CD4-positive, alpha-beta T cell treated with Interleukin-4 for 1 hour (primary cell): Measurements from ENCODE around the gene MRPL34.
A peak's percentile ranks its signal among the peaks of the same experiment; 100 is the strongest.

Source experiments
- DNase-seq, 2 donors: peaks; one replicate each; pipeline ENCODE4 v3.0.0-alpha.2; 2020 to 2022

The MRPL34 gene

DNA sequence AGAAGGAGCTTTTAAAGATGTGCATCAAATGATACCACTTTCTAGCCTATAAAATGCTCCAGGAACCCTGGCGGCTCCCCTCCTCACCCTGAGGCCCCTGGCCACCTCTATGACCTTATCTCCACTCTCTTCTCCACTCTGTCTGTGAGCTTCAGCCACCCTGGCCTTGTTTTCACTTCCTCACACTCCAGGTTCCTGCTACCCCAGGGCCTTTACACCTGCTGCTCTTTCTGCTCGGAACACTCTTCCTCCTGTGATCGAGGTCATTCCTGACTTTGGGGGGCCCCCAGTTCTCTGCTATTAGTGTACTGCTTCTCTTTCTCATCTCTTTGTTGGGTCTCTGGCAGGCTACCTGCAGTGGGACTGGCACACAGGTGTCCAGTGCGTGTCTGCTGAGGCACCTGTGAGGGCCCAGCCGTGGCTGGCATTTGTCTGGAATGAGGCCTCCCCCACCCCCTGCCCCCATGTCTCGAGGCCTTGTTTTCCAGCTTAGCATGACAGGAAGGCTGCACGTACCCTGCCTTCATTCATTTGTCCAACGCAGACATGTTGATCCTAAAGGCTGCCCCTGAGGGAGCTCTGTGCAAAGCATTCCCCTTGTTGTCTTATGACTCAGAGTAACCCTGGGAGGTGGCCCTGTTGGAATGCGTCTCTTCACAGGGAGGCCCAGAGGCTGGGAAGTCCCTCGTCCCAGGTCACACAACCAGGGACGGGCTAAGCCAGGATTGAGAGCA lies 6.0 kb downstream of the MRPL34 start:
- no peak for DNase-seq

DNA sequence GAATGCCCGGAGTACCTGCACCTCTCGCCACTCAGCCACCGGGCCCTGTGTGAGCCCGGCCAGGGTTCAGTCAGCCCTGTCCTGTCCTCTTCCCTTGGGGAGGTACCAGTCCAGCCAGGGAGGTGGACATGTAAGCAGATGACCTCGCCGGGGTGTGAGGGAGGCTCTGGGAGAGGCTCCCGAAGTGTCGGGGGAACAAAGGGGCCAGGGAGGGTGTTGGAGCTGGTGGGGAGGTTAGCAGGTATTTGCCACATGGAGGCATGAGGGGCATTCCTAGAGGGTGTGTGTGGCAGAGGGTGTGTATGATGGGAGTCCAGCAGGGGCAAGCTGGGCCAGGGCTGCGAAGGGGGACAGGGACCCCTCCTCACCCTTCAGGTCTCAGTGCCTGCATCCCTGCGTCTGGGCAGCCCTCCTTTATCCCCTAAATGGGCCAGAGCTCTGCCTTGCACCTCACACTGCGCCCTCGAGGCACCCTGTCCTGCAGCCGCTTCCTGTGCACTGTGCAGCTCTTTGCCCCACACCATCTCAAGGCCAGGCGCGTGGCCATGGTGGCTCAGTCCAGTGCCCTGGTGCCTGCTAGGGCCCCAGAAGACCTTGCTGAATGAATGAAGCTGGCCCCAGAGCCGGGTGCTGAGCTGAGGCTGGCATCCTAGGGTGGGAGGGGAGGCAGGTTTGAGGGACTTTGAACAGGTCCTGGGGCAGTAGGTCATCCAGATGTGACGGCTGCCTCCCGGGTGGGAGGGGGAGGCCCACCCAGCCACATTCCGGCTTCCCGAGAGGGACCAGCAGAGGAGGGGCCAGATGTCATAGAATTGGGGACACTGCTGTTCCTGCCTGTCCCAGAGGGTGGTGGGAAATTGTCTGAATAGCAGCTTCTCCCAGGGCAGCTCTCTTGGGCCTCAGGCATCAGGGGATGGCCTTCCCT lies 6.8 kb downstream of the MRPL34 start:
- no peak for DNase-seq

DNA sequence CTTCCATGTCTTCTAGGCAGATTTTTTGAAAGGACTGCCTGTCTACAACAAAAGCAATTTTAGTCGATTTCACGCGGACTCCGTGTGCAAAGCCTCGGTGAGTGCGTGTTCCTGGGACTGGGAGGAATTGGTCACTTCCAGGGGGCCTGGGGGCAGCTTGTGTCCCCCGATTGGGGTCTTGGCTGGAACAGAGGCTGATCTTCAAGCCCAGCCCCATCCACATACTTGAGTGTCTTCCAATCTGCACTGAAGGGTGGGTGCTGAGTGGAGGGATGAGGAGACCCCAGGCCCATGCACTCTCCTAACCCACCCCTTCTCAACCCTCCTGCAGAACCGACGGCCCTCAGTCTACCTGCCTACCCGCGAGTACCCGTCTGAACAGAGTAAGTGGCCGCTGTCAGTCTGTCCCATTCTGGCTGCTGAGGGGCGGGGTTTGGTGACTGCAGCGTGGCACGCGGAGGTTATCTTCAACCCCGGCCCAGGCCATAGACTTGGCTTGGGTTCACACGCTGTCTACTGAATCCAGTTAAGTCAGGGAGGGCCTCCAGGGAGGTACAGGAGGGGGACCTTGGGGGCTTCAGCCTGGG lies 8.4 kb downstream of the MRPL34 start:
- no peak for DNase-seq

DNA sequence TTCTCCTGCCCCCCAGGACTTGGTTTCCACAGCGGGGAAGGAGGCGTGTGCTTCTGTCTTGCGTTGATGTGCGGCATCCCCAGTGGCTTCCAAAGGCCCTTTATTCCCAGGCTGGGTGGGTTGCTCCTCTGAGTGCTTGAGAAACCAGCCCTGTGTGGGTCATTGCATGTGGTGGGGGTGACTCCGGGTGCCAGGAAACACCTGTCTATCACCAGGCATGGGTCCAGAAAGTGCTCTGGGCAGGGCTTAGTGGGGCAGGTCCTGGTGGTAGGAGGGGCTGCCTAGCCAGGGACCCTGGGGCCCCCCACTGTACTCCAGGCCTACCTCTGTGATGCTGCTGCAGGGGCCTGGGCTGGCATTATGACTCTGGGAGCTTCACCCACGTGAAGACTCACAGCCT lies 13.3 kb downstream of the MRPL34 start:
- DNase-seq: no peak

DNA sequence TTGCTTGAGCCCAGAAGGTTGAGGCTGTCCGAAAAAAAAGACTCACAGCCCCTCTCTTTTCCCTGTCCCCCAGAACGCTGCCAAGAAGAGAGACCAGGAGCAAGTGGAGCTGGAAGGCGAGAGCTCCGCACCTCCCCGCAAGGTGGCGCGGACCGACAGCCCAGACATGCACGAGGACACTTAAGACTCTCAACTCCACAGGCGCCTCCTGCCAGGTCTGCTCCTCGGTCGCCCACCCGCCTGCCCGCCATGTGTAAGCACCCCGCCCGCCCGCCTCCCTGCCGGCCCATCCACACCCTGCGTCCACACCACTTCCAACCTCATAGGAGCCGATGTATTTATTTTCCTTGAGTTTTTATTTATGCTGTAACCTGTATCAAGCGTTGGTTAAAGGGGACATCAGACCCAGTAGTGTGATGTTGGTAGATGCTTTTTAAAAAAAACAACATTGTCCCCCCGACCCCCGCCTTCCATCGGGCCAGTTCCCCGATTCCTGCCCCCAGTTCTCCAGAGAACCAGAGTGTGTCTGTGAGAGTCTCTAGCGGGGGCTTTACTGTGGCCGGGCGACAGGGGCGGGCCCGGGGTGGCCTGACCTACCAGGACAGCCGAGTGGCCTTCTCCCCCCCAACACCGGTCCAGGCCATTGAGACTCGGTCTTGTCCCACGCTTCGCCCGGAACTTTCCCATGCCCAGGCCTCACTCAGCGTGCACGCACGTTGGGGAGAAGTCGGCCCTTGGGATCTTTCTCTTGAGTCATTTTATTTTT lies 14.0 kb downstream of the MRPL34 start:
- DNase-seq: no peak

DNA sequence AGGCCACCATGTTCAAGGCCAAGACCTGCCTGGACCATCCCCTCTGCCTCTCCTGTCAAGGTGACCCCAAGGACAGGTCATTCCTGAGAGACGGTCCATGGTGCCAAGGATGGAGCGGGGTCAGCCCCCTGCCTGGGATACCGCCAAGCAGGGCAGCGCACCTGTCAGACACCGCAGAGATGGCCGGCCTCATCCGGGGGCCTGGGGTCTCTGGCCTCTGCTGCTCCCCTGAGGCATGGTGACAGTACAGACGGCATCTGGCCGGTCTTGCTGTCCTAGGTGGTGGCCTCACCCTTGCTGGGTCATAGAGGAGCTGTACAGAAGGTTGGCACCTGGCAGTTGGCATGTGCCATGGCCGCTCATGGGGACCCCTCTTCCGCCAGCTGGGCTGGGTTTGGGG lies 14.8 kb downstream of the MRPL34 start:
- no peak for DNase-seq

DNA sequence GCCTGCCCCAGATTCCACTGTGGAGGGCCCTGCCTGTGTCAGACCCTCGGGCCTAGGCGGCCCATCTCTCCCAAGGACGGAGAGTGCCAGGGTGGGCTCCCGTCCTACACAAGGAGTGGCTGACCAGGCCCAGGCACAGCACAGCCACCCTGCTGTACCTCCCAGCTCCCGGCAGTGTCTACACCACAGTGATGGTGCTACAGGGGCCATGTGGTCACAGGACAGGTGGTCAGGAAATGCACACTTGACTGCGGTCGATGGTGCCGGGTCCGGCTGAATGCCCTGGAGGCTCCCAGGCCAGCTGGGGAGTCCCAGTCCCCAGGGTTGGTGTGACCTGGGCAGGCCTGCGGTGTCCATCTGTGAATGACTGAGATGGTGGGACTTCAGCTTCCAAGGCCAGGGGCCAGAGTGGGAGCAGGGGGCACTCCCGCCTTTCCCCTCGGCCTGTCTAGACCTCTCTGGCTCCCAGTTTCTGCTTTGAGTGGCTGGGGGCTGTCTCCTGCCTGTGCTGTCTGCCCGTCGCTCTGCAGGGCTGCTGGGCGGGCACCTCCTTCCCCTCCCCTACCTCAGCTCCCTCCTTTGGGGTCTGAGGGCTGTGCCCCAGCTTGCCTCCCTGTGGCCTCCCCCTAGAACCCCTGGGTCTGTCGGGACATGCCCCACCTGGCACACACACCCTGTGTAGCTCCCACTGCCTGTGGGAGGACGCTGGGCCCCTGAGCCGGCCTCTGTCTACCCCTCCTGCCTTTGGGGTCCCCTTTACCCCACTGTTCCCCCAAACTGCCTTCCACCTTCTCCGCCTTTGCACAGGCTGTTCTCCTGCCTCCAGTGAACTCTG lies 16.2 kb downstream of the MRPL34 start:
- no peak for DNase-seq

DNA sequence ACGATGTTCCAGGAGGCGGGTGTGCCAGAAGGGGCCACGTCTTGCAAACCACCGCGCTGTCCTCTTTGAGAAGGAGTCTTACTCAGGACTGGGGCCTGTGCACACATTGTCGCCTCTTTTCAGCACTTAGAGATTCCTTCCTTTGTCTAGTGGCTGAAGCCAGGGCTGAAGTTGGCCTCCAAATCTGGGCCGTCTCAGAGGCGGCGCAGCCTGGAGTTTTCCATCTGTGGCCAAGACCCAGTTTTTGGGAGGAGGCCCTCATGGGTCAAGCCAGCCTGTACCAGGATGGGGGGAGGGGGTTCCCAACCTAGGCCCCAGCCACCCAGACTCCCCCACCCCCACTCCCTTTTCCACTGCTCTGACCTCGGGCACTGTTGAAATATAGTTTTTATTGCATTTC lies 17.2 kb downstream of the MRPL34 start:
- no peak for DNase-seq

DNA sequence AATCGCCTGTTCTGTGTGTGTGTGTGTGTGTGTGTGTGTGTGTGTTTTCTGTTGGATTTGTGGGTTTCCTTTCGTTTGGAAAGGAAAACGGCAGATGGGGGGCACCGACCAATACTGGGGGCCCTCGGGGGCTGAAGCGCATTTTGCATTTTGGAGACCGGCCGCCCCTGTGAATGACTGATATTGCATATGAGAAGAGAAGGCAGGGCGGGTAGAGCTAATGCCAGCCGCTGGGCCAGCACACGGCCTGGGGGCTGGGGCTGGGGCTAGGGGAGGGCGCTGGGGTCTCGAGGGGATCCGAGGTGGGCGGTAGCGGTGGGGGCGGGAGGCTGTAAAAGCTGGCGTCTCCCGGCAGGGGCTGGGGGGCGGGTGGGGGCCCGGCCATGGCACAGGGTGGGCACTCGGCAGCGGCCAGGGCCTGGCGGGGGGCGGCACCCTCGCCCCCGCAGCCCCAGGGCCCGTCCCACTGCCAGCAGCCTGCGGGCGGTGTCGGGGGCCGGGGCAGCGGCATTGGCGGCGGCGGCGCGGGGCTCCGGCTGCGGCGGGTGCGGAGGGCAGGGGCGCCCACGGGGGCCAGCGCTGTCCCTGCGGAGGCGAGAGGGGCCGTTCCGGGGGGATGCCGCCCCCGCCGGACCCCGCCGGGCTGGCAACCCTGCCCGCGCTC lies 17.8 kb downstream of the MRPL34 start:
- no peak for DNase-seq

DNA sequence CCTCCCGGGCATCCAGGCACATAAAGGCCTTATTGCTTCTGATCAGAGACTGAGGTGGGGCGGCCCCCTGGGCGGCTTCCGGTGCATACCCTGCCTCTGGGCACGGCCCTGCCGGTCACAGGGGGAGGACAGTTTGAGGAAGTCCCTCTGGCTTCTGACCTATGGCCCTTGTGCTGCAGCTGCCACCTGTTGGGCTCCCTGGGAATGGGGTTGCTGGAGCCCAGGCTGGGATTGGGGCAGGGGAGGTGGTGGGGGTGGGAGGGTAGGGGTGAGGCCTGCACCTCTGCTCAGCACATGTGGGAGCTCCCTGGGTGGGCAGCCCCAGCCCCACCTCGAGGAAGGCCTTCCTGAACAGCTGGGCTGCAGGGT lies 18.3 kb downstream of the MRPL34 start:
- DNase-seq: no peak

DNA sequence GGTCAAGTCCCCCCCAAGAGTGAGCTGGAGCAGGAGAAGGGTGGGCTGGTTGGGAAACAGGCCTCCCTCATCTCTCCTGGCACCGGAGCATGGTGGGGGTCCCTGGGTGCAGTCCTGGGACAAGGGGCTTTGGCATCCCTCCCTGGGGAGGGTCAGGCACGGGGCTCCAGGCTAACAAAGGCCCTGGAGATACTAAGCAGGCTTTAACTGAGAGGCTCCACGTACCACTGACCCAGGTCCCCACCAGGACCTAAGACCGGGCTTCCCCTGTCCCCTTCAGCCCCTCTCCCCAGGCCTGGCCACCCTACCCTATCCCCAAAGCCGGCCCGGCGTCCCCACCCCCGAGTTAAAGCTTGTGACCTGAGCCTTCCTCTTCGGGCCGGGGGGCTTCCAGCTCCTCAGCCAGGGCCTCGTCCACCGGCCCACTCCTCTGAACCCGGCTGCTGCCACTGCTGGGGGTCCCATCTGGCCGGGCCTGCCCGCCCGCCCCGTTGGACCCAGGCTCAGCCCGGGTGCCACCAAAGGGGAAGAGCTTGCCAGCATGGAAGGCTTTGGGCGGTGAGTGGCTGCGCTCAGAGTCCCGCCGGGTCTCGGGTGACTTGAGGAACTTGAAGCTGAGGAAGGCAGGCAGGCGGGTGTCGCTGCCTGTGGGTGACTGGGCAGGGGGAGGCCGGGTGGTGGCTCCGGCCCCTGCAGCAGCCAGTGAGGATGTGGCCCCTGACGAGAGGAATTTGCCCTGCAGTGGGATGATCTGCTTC lies 18.9 kb downstream of the MRPL34 start:
- DNase-seq: no peak

DNA sequence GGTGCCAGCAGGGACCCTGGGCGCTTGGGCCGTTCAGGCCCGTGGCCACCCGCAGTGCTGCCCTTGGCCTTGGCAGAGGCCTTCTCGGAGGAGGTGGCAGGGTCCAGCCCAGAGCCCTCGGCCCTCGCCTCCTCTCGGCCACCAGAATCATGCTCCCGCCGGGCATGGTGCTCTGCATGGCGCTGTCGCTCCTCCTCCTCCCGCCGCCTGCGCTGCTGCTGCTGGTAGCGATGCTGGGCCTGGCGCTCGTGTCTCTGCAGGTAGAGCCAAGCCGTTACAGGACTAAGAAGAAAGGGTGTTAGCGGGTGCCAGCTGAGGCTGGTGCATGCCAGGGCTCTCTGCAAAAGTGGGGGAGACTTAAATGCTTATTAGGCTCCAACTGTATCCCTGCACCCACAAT lies 19.5 kb downstream of the MRPL34 start:
- DNase-seq: no peak

DNA sequence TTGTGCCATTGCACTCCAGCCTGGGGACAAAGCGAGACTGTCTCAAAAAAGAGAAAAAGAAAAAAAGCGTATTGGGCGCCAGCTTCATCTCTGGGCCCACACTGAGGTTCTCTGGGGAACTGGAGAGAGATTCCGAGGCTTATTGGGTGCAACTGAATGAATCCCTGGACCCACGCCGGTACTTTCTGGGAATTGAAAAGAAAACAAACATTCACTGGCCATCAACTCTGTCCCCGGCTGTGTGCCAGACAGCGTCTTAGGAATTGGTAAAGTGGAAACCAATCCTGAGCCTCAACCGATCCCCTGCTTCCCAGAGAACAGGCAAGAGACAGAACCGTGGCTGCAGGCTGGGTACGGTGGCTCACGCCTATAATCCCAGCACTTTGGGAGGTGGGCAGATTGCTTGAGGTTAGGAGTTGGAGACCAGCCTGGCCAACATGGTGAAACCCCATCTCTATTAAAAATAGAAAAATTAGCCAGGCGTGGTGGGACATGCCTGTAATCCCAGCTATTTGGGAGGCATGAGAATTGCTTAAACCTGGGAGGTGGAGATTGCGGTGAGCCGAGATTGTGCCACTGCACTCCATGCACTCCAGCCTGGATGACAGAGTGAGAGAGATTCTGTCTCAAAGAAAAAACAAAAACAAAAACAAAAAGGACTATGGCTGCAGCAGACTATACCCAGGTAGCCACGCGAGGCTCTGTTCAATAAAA lies 20.4 kb downstream of the MRPL34 start:
- DNase-seq: no peak

DNA sequence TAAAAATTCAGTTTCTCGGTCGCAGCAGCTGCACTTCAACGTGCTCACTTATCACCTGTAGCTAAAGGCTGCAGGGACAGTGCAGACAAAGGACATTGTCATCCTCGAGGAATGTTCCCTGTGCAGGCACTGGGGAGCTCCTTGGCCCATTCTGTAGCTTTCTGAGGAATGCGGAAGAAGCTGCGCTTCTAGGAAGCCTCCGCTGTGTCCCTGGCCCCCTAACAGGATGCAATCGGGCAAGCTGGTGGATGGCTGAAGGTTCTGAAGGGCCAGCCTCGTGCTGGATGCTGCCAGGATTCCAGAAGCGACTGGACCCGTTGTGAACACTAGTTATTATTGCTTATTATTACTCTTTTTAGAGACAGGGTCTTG lies 20.9 kb downstream of the MRPL34 start:
- no peak for DNase-seq

DNA sequence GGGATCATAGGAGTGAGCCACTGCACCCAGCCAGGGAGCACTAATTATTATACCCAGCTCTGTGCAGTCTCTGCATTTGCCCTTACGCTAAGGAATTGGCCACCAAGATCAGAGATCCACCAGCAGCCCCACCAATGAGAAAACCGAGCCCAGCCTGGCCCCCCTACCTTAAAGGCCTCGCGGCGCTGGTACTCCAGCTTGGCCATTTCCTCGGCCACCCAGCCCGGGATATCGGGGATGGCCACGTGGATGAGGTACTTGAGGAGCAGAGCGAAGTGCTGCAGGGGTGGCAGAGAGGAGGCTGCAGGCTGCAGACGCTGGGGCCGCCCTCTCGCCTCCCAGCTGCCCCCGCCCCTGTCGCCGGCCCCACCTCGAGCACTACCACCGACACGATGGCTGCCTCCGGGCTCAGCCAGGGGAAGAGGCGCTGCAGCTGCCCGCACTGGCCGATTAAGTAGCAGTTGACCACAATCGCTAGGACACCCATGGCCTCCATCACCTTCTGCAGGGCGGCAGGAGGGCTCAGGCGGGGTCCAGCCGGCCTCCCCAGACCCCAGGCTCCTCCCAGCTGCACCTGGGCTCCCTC lies 21.5 kb downstream of the MRPL34 start:
- DNase-seq: no peak

DNA sequence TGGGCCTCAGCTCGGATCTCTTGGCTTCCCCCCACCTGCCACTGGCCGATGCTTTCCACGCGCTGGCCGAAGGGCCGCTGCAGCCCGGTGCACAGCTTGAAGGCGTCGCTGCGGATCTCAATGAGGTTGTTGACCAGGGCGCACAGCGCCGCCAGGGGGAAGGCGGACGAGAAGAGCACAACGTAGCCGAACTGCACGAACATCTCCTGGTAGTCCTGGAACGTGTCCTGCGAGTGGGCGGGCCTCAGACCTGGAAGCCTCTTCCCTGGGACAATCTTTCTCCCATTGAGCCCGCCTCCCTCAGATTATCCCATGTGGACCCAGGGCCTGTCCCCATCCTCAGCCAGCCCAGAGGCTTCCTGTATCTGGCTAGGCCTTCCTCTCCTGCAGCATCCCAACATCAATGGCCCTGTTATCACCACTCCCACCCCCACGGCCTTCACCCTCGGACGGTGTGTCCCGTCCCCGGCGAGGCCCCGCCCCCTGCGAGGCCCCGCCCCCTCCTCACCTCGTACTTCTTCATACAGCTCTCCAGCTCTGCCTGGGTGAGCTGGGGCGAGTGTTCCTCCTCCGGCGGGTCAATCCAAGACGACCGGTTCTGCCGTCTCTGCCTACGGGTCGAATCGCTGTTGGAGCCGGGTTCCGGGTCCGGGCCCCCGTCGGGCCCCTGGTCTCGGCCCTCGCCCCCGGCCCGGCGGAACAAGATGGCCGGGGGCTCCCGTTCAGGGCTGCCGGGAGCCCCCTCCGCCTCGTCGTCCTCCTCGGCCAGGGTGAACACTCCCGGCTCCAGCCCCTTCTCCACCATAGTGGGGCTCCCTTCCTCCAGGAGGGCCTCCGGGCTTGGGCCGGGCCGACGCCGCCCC lies 22.2 kb downstream of the MRPL34 start:
- peak; percentile 58 to 71 for DNase-seq

DNA sequence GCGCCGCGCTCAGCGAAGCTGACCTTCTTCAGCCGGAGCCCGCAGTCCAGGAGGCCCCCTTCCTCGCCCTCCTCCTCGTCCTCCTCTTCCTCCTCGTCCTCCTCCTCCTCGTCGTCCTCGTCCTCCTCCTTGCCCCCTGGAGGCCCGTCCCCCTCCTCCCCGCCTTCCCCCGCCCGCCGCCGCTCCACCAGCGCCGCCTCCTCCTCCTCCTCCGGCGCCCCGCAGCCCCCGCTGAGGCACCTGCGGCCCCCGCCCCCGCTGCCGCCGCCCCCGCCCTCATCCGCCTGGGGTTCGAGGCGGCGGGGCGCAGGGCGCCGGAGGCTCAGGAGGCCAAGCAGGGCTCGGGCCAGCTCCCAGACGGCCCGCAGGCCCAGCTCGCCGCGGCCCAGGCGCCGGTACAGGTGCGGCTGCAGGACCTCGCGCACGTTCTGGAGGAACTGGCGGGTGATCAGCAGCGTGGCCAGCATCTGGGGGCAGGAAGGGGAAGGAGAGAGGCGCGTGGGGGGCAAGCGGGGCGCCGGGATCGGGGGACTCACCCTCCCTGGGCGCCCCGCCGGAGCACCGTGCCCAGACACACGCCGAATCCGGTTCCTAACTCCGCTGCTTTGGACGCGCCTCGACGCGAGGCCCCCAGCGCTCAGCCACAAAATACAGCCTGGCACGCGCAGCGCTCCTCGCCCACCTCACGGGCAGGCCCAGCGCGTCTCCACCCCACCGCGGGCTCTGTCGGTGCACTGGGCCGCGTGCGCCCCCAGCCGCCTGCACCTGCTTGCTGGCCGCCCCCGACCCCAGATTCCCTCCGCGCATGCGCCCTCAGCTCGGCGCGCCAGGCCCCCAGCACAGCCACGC lies 23.1 kb downstream of the MRPL34 start:
- DNase-seq: peak in 1 of 2 donors; percentile 50
